A673 (cell line): ENCODE results near the gene SKP2. TPM values are rescaled to one million over a fixed set of nuclear protein-coding genes. Genes with fewer than 3 reads are reported as not detected.

Source experiments
- BruUV-seq: library from RNA; stranded (reverse); fragments of 400-500 nt; replicated peaks from 2 replicates; lab custom pipeline; 2021; lab: Mats Ljungman, UMichigan
- CTCF ChIA-PET: fragments of 300-600 bp; sonication (Branson Sonifier 250); formaldehyde crosslinking; loops from one replicate; lab custom pipeline; 2022; ENCODE audit warnings: antibody characterized with exemption; lab: Charles Lee
- POLR2A ChIA-PET: fragments of 300-600 bp; sonication (Branson Sonifier 250); formaldehyde crosslinking; loops from one replicate; lab custom pipeline; 2022; ENCODE audit warnings: antibody characterized with exemption; ENCODE audit not compliant: low non-redundant PET; lab: Charles Lee
- DNase-seq: peaks from one replicate; pipeline ENCODE4 v3.0.0-alpha.2; 2015; ENCODE audit warnings: low spot score
- H3K27ac ChIP-seq: fragments of 200-600 bp; sonication (generic); 2 replicates; pipeline ENCODE4 v1.5.1; 2016; ENCODE audit warnings: mixed run types, low read depth, mild to moderate bottlenecking, mixed read lengths, antibody characterized with exemption, low read length; ENCODE audit not compliant: poor library complexity, severe bottlenecking
- H3K27me3 ChIP-seq: fragments of 200-600 bp; sonication (generic); replicated peaks from 2 replicates; pipeline ENCODE4 v1.6.1; 2017; ENCODE audit warnings: mixed run types, low read depth, mild to moderate bottlenecking, mixed read lengths, antibody characterized with exemption, low read length; ENCODE audit not compliant: insufficient read depth, poor library complexity
- H3K36me3 ChIP-seq: fragments of 200-600 bp; sonication (generic); 2 replicates; pipeline ENCODE4 v1.6.1; 2016; ENCODE audit warnings: mixed run types, mild to moderate bottlenecking, mixed read lengths, antibody characterized with exemption, low read length; ENCODE audit not compliant: insufficient read depth, poor library complexity, severe bottlenecking
- H3K4me1 ChIP-seq: fragments of 200-600 bp; sonication (generic); 2 replicates; pipeline ENCODE4 v1.6.1; 2017; ENCODE audit warnings: mixed run types, mild to moderate bottlenecking, mixed read lengths, antibody characterized with exemption, low read length; ENCODE audit not compliant: insufficient read depth, poor library complexity, severe bottlenecking
- H3K4me3 ChIP-seq: fragments of 200-600 bp; sonication (generic); 2 replicates; pipeline ENCODE4 v1.5.1; 2016; ENCODE audit warnings: low read depth, mixed run types, mild to moderate bottlenecking, mixed read lengths, low read length; ENCODE audit not compliant: poor library complexity, severe bottlenecking
- H3K9me3 ChIP-seq: fragments of 200-600 bp; sonication (generic); 2 replicates; pipeline ENCODE4 v1.6.1; 2016; ENCODE audit warnings: mixed run types, low read depth, mild to moderate bottlenecking, mixed read lengths, antibody characterized with exemption, low read length; ENCODE audit not compliant: poor library complexity, severe bottlenecking
- EZH2 ChIP-seq: fragments of 200-600 bp; sonication (generic); IDR thresholded peaks from 2 replicates; pipeline ENCODE4 v1.6.1; 2017; ENCODE audit warnings: borderline replicate concordance, low read depth, mild to moderate bottlenecking, mixed read lengths, antibody characterized with exemption, low read length; ENCODE audit not compliant: poor library complexity, severe bottlenecking
- intact Hi-C: fragments of 100-400 bp; cut with micrococcal nuclease; formaldehyde crosslinking; loops from one replicate; pipeline ENCODE4 v1.10.0; 2022; ENCODE audit not compliant: unreplicated experiment
- total RNA-seq: library from RNA; stranded (reverse); gene quantifications from 2 replicates; pipeline ENCODE4 v1.2.3, GENCODE V29; 2021
- TF ChIP-seq, protein P1 (sequence below): fragments of 300-800, 200-600 bp; sonication (generic); conservative IDR thresholded peaks from 2 replicates; pipeline ENCODE4 v1.5.1; 2017; ENCODE audit warnings: low read depth, mild to moderate bottlenecking, antibody characterized with exemption, low read length, moderate library complexity, mixed read lengths

The SKP2 gene
- total RNA-seq, 1 experiment from 2014 or later, result 133 TPM

DNA sequence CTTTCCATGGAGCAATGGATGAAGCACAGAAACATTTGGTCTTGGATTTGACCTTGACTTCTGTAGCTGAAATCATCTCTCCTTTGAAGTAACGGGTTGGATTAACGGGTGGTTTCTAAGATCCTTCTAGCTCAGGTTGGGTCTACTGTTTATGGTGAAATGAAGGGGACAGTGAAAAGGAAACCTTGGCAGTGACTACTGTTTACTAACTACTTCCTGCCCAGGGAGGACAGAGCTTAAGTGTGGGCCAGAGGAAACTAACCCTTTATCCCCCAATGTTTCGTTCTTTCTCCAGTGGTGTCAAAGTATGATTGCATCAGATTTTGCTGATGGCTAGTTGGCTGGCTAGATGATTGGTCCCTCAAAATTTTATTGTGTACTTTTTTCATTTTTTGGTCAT lies 22.2 kb downstream of the SKP2 start:
- DNase-seq, result no peak
- H3K27me3 ChIP-seq, result no peaks in the 10 kb centered on the region
- no peak for TF ChIP-seq EZH2
- TF ChIP-seq, protein P1, sequence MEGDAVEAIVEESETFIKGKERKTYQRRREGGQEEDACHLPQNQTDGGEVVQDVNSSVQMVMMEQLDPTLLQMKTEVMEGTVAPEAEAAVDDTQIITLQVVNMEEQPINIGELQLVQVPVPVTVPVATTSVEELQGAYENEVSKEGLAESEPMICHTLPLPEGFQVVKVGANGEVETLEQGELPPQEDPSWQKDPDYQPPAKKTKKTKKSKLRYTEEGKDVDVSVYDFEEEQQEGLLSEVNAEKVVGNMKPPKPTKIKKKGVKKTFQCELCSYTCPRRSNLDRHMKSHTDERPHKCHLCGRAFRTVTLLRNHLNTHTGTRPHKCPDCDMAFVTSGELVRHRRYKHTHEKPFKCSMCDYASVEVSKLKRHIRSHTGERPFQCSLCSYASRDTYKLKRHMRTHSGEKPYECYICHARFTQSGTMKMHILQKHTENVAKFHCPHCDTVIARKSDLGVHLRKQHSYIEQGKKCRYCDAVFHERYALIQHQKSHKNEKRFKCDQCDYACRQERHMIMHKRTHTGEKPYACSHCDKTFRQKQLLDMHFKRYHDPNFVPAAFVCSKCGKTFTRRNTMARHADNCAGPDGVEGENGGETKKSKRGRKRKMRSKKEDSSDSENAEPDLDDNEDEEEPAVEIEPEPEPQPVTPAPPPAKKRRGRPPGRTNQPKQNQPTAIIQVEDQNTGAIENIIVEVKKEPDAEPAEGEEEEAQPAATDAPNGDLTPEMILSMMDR, result no peak
- no peak overlapping the region for H3K4me3 ChIP-seq
- BruUV-seq, result no TSS peak
- H3K4me1 ChIP-seq, result peaks cover 7% of the 10 kb centered on the region
- POLR2A ChIA-PET, result no interaction called here
- intact Hi-C loops, result no loop called here
- peak overlapping the region; percentile 49 for H3K27ac ChIP-seq
- peaks cover 97% of the 10 kb centered on the region for H3K36me3 ChIP-seq
- H3K9me3 ChIP-seq, result no peaks in the 10 kb centered on the region
- CTCF ChIA-PET, result no interaction called here

DNA sequence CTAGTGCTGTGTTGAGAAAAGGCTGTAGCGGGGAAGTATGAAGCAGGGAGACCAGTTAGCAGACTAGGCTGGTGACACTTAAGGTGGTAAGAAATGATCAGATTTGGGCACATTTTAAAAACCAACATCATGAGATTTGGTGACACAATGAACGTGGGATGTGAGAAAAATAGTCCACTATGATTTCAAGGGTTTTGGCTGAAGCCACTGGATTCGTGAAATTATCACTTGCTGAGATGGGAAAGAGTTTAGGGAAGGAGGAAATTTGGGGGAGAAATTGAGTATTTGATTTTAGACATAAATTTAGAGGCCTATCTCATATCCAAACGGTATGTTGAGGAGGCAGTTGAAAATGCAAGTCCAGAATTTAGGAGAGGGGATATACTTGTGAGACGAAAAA lies 23.1 kb downstream of the SKP2 start:
- DNase-seq, result no peak
- intact Hi-C loops, result loop anchor here (5.0 kb wide), 1 partner anchor 227 kb away; no protein-coding TSS in a partner anchor
- Histone ChIP-seq H3K4me3 (no peak overlapping the region), H3K9me3 (no peaks in the 10 kb centered on the region), H3K36me3 (peaks cover 99% of the 10 kb centered on the region), H3K27ac (peak overlapping the region; percentile 49), H3K4me1 (peaks cover 7% of the 10 kb centered on the region), H3K27me3 (no peaks in the 10 kb centered on the region)
- ChIA-PET POLR2A (no interaction called here), CTCF (no interaction called here)
- TF ChIP-seq, protein P1, result no peak
- no peak for TF ChIP-seq EZH2
- no TSS peak for BruUV-seq

DNA sequence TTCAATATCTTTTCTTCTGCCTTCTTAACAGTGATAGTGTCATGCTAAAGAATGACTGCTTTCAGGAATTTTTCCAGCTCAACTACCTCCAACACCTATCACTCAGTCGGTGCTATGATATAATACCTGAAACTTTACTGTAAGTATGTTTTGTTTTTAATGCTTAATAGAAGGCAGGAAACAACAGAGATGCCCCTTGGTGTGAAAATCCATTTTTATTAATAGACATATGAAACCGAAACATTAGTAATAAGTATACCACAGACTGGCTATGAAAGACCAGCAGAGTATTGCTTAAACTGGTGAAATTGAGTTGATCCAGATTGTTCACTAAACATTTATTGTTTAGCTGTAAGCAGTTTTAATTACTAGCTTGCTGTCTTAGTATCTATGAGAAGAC lies 25.2 kb downstream of the SKP2 start:
- Histone ChIP-seq H3K9me3 (no peaks in the 10 kb centered on the region), H3K36me3 (peaks cover 99% of the 10 kb centered on the region), H3K4me1 (peaks cover 7% of the 10 kb centered on the region), H3K4me3 (no peak overlapping the region), H3K27me3 (no peaks in the 10 kb centered on the region), H3K27ac (no peak overlapping the region)
- CTCF ChIA-PET, result interaction anchor here (0.7 kb wide), 1 partner anchor 149 kb away, joined by 3 read pairs; no protein-coding TSS in a partner anchor
- no TSS peak for BruUV-seq
- POLR2A ChIA-PET, result no interaction called here
- no peak for TF ChIP-seq EZH2
- TF ChIP-seq, protein P1, result no peak
- intact Hi-C loops, result loop anchor here (5.0 kb wide), 1 partner anchor 225 kb away; no protein-coding TSS in a partner anchor
- no peak for DNase-seq
